ENCODE results near the gene LAMB1.

GRCh38 chr7:107948645-107949442 lies 54.1 kb downstream of the LAMB1 start:
- TF ChIP-seq REST (IDR thresholded peaks at IDR 0.05; ENCODE audit: borderline replicate concordance) = no peak
- no peak for TF ChIP-seq POLR2AphosphoS5 (IDR thresholded peaks at IDR 0.05)
- no peak for TF ChIP-seq CTCF (IDR thresholded peaks at IDR 0.05; ENCODE audit: poor library complexity, severe bottlenecking)
- no peak for TF ChIP-seq RAD21 (conservative IDR thresholded peaks at IDR 0.05)
- no peak for TF ChIP-seq EZH2 (IDR thresholded peaks at IDR 0.05; ENCODE audit: borderline replicate concordance, insufficient read depth, low read length, poor library complexity, severe bottlenecking)

All from neural cell (in vitro differentiated cells).